DMS153 treated with DMSO at 0.1 percent for 48 hours (cell line): ENCODE results near the gene CAAP1.
"Not testable (repeated sequence)": the region's sequence is repeated elsewhere in the genome, so short reads cannot be mapped to it uniquely, and the experiment has no call there.

Source experiments
- DNase-seq: peaks from one replicate; lab custom pipeline; 2025; ENCODE audit not compliant: unreplicated experiment; lab: John Stamatoyannopoulos, UW

CAAP1 gene

GRCh38 chr9:26850995-26851394 lies 41.6 kb downstream of the CAAP1 start:
- DNase-seq = no peak

DNA sequence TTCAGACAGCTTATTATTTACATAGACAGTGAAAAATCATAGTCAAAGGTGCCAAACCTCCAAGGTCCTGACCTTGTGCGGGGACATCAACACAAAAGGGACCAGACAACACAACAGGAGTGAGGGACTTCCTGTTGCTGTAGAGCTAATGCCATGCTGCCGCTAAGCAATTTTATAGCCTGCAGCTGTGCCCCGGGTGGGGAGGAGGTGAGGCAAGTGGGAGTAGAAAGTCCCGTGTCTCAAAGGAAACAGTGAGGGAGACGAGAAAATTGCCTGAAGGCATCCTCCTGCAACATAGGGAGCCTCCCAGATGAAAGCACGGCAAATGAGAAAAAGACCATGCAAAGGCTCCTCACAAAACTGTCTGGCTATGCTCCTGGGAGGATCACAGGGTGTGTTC lies 58.8 kb downstream of the CAAP1 start:
- no peak for DNase-seq

DNA sequence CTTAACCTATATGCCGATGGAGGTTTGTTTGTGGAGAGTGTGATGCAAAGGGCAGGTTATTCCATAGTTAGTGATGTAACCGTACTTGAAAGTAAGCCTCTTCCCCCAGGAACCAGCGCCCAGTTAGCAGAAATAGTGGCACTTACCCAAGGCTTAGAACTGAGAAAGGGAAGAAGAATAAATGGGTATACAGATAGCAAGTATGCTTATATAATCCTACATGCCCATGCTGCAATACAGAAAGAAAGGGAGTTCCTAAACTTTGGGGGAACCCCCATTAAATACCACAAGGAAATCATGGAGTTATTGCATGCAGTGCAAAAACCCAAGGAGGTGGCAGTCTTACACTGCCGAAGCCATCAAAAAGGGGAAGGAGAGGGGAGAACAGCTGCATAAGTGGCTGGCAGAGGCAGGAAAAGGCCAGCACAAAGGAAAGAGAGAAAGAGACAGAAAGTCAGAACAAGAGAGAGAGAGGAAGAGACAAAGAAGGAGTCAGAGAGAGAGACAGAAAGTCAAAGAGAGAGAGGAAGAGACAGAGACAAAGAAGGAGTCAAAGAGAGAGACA lies 64.1 kb downstream of the CAAP1 start:
- DNase-seq = not testable (repeated sequence)

- no peak for DNase-seq
Observed at GRCh38 chr9:26814799-26815198, 77.8 kb downstream of the CAAP1 start.

DNA sequence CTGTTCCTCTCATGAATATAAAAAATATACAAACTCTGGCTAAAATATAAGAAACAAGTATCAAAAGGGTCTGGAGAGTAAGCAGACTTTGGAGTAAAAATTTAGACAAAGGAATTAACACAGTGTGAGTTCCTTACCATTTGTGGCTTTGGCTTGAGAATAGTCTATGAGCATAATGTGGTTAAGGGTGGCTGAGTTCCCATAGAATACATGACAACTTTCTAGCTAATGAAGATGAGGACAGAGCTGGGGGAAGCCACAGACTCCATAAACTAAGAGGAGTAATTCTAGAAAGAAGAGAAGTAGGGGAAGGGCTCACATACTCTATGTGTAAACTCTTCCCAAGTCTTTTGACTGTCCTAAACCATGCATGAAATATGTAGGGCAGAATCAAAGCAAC lies 79.4 kb downstream of the CAAP1 start:
- DNase-seq = no peak

DNA sequence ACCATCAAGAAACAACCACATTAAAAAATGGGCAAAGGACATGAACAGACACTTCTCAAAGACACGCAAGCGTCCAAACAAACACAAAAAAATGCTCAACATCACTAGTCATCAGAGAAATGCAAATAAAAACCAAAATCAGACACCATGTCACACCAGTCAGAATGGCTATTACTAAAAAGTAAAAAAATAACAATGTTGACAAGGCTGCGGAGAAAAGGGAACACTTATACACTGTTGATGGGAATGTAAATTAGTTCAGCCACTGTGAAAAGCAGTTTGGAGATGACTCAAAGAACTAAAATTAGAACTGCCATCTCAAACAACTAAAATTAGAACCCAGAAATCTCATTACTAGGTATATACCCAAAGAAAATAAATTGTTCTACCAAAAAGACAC lies 80.4 kb downstream of the CAAP1 start:
- no peak for DNase-seq

DNA sequence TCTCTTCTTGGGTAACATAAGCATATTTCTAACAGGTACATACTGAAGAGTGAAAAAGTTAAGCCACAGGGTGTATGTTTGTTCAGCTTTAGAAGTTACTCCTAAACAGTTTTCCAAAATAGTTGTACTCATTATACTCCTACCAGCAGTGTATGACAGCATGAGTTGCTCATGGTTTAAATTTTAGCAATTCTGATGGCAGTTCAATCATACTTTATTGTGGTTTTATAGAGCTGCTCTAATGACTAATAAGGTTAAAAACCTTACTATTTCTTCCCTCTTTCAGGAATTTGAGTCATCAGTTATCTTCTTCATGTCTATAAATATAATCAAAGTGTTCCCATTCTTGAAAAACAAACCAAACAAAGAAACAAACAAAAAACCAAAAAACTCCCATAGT lies 81.5 kb downstream of the CAAP1 start:
- no peak for DNase-seq

GRCh38 chr9:26809795-26810194 lies 82.8 kb downstream of the CAAP1 start:
- no peak for DNase-seq

DNA sequence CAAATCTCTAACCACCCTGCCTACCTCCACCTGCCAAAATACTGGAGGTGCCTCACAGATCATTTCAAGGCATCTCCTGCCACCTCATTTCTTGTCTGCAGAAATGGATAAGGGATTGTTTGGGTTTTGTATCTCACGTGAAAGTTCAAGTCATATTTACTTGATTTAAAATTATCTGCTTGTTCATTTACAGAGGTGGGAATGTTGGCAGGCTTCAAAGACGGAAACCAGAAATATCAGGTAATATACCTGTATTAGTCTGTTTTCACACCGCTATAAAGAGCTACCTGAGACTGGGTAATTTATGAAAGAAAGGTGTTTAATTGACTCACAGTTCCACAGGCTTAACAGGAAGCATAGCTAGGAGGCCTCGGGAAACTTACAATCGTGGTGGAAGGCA lies 85.4 kb downstream of the CAAP1 start:
- DNase-seq = no peak

GRCh38 chr9:26802921-26803320 lies 89.7 kb downstream of the CAAP1 start:
- no peak for DNase-seq

GRCh38 chr9:26801772-26802171 lies 90.8 kb downstream of the CAAP1 start:
- no peak for DNase-seq

- DNase-seq = no peak
Observed at GRCh38 chr9:26800322-26800721, 92.3 kb downstream of the CAAP1 start.

DNA sequence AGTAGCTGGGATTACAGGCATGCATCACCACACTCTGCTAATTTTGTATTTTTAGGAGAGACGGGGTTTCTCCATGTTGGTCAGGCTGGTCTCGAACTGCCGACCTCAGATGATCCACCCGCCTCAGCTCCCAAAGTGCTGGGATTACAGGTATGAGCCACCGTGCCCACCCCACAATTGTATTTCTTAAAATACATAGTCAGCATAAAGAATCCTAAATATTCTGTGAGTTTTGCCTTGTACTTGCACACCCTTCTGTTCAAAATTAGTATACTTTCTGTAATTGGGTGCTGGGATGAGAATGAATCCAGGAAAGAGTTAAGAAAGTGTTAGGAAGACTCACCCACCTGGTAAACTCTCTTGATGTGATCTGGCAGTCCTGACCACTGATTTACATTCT lies 101.3 kb downstream of the CAAP1 start:
- DNase-seq = no peak
